Neural progenitor cell (in vitro differentiated cells): ENCODE data around the gene RNF214. TPM values are rescaled to one million over a fixed set of nuclear protein-coding genes. Genes with fewer than 3 reads are reported as not detected.

ENCODE experiments used
- DNase-seq: peaks from one replicate; pipeline ENCODE4 v3.0.0-alpha.2; 2016; ENCODE audit warnings: low spot score
- H2AFZ ChIP-seq: fragments of 200-600 bp; sonication (generic); replicated peaks from 2 replicates; pipeline ENCODE4 v1.6.1; 2016; ENCODE audit warnings: antibody characterized with exemption
- H3F3A ChIP-seq: fragments of 200-600 bp; sonication (generic); 2 replicates; pipeline ENCODE4 v1.6.1; 2016; ENCODE audit warnings: antibody characterized with exemption, low read depth
- H3K27ac ChIP-seq: fragments of 200-600 bp; sonication (generic); 2 replicates; pipeline ENCODE4 v1.5.1; 2016; ENCODE audit warnings: mild to moderate bottlenecking
- H3K27me3 ChIP-seq: fragments of 200-600 bp; sonication (generic); 2 replicates; pipeline ENCODE4 v1.6.1; 2016; ENCODE audit warnings: mild to moderate bottlenecking, moderate library complexity
- H3K36me3 ChIP-seq: fragments of 200-600 bp; sonication (generic); 2 replicates; pipeline ENCODE4 v1.5.1; 2016
- H3K4me1 ChIP-seq: fragments of 200-600 bp; sonication (generic); 2 replicates; pipeline ENCODE4 v1.6.1; 2016; ENCODE audit warnings: mixed run types
- H3K4me2 ChIP-seq: fragments of 200-600 bp; sonication (generic); 2 replicates; pipeline ENCODE4 v1.6.1; 2016
- H3K4me3 ChIP-seq: fragments of 200-600 bp; sonication (generic); 2 replicates; pipeline ENCODE4 v1.5.1; 2016
- H3K79me2 ChIP-seq: fragments of 200-600 bp; sonication (generic); 2 replicates; pipeline ENCODE4 v1.6.1; 2016; ENCODE audit warnings: low read depth
- H3K9ac ChIP-seq: fragments of 200-600 bp; sonication (generic); 2 replicates; pipeline ENCODE4 v1.6.1; 2016
- H3K9me3 ChIP-seq: fragments of 200-600 bp; sonication (generic); 2 replicates; pipeline ENCODE4 v1.5.1; 2016; ENCODE audit warnings: low read depth
- H4K20me1 ChIP-seq: fragments of 200-600 bp; sonication (generic); 2 replicates; pipeline ENCODE4 v1.6.1; 2016; ENCODE audit warnings: low read depth
- H3K27ac Mint-ChIP-seq: 3 replicates; pipeline ENCODE4 v1.8.0; 2021; ENCODE audit warnings: mixed read lengths
- H3K27me3 Mint-ChIP-seq: 2 replicates; pipeline ENCODE4 v1.8.0; 2022; ENCODE audit warnings: low read depth, mild to moderate bottlenecking, inconsistent platforms, moderate library complexity, mixed read lengths; ENCODE audit not compliant: insufficient read depth
- H3K36me3 Mint-ChIP-seq: 3 replicates; pipeline ENCODE4 v1.8.0; 2021; ENCODE audit warnings: mixed read lengths
- H3K4me1 Mint-ChIP-seq: 3 replicates; pipeline ENCODE4 v1.8.0; 2021; ENCODE audit warnings: mixed read lengths
- H3K4me3 Mint-ChIP-seq: 3 replicates; pipeline ENCODE4 v1.8.0; 2021; ENCODE audit warnings: mild to moderate bottlenecking, moderate library complexity, mixed read lengths
- H3K9me3 Mint-ChIP-seq: 3 replicates; pipeline ENCODE4 v1.8.0; 2020; ENCODE audit warnings: mixed read lengths
- EZH2 ChIP-seq: fragments of 200-600 bp; sonication (generic); IDR thresholded peaks from 2 replicates; pipeline ENCODE4 v1.6.1; 2017; ENCODE audit warnings: antibody characterized with exemption, mild to moderate bottlenecking, moderate library complexity
- EZH2phosphoT487 ChIP-seq: fragments of 200-600 bp; sonication (generic); IDR thresholded peaks from 2 replicates; pipeline ENCODE4 v1.6.1; 2017; ENCODE audit warnings: antibody characterized with exemption
- total RNA-seq: library from RNA; depleted of rRNA; stranded (reverse); fragments of >200 nt; gene quantifications from 2 replicates; pipeline ENCODE4 v1.2.3, GENCODE V29; 2015; ENCODE audit warnings: low replicate concordance
- TF ChIP-seq, protein P1 (sequence below): fragments of 200-600 bp; sonication (generic); IDR thresholded peaks from 2 replicates; pipeline ENCODE4 v1.5.1; 2017; ENCODE audit warnings: antibody characterized with exemption, mild to moderate bottlenecking

RNF214 gene
- total RNA-seq, 1 donor from 2014 or later, result 43.6 TPM

- no peaks in the 10 kb centered on the region for H3K27me3 ChIP-seq
These were observed 45.1 kb upstream of the RNF214 start for GRCh38 chr11:117187428-117187798.

GRCh38 chr11:117187799-117188481 is 44.5 kb upstream of the RNF214 start:
- Histone ChIP-seq H3K27me3 (no peaks in the 10 kb centered on the region), H3K9me3 (no peaks in the 10 kb centered on the region), H2AFZ (no peak overlapping the region), H4K20me1 (no peaks in the 10 kb centered on the region), H3K4me2 (no peak overlapping the region), H3K27ac (no peak overlapping the region), H3K36me3 (no peaks in the 10 kb centered on the region), H3K4me1 (no peaks in the 10 kb centered on the region), H3K79me2 (no peaks in the 10 kb centered on the region), H3K4me3 (no peak overlapping the region), H3K9ac (no peak overlapping the region), H3F3A (no peaks in the 10 kb centered on the region)
- H3K4me1 Mint-ChIP-seq, result no peaks in the 10 kb centered on the region
- TF ChIP-seq EZH2 (no peak), EZH2phosphoT487 (no peak)
- TF ChIP-seq, protein P1, sequence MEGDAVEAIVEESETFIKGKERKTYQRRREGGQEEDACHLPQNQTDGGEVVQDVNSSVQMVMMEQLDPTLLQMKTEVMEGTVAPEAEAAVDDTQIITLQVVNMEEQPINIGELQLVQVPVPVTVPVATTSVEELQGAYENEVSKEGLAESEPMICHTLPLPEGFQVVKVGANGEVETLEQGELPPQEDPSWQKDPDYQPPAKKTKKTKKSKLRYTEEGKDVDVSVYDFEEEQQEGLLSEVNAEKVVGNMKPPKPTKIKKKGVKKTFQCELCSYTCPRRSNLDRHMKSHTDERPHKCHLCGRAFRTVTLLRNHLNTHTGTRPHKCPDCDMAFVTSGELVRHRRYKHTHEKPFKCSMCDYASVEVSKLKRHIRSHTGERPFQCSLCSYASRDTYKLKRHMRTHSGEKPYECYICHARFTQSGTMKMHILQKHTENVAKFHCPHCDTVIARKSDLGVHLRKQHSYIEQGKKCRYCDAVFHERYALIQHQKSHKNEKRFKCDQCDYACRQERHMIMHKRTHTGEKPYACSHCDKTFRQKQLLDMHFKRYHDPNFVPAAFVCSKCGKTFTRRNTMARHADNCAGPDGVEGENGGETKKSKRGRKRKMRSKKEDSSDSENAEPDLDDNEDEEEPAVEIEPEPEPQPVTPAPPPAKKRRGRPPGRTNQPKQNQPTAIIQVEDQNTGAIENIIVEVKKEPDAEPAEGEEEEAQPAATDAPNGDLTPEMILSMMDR, result no peak
- H3K36me3 Mint-ChIP-seq, result peaks cover 5% of the 10 kb centered on the region
- peaks cover 2% of the 10 kb centered on the region for H3K27me3 Mint-ChIP-seq
- DNase-seq, result no peak
- no peak overlapping the region for H3K4me3 Mint-ChIP-seq
- no peaks in the 10 kb centered on the region for H3K9me3 Mint-ChIP-seq
- no peak overlapping the region for H3K27ac Mint-ChIP-seq

More at GRCh38 chr11:117187428-117187798, 45.1 kb upstream of the RNF214 start:
- H3K79me2 ChIP-seq, result no peaks in the 10 kb centered on the region
- no peak overlapping the region for H2AFZ ChIP-seq
- H3K4me1 ChIP-seq, result no peaks in the 10 kb centered on the region
- no peak overlapping the region for H3K4me2 ChIP-seq
- TF ChIP-seq EZH2phosphoT487 (no peak), EZH2 (no peak)
- TF ChIP-seq, protein P1, result no peak
- no peaks in the 10 kb centered on the region for H4K20me1 ChIP-seq
- no peak for DNase-seq
- Mint-ChIP-seq H3K9me3 (no peaks in the 10 kb centered on the region), H3K27me3 (peaks cover 2% of the 10 kb centered on the region), H3K4me3 (peak overlapping the region; percentile 15), H3K4me1 (no peaks in the 10 kb centered on the region), H3K27ac (no peak overlapping the region), H3K36me3 (peaks cover 7% of the 10 kb centered on the region)
- no peaks in the 10 kb centered on the region for H3K36me3 ChIP-seq
- no peak overlapping the region for H3K4me3 ChIP-seq
- H3K9me3 ChIP-seq, result no peaks in the 10 kb centered on the region
- H3K27ac ChIP-seq, result no peak overlapping the region
- no peaks in the 10 kb centered on the region for H3F3A ChIP-seq
- H3K9ac ChIP-seq, result no peak overlapping the region

DNA sequence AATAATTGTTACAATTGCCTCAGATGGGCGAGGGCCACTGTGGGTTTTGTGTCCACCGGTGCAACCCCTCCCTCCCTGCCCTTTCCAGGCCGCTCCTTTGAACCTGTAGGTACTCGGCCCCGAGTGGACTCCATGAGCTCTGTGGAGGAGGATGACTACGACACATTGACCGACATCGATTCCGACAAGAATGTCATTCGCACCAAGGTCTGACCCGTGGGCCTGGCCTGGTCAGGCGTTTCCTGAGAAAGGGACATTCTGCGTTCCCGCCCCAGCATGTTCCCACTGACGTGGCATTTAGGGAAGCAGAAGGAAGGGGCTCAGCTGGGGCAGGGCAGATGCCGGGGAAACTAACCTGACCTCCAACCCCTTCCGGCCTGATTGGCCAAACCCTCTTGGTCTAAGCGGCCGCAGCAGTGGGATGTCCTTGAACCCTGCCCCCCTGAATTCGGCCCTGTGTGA is 43.8 kb upstream of the RNF214 start:
- Histone ChIP-seq H2AFZ (no peak overlapping the region), H3K36me3 (no peaks in the 10 kb centered on the region), H3K9me3 (no peaks in the 10 kb centered on the region), H3K4me1 (no peaks in the 10 kb centered on the region), H3K9ac (no peak overlapping the region), H3K4me3 (no peak overlapping the region), H3K4me2 (no peak overlapping the region), H3F3A (no peaks in the 10 kb centered on the region), H3K27ac (no peak overlapping the region), H4K20me1 (no peaks in the 10 kb centered on the region), H3K79me2 (no peaks in the 10 kb centered on the region), H3K27me3 (no peaks in the 10 kb centered on the region)
- no peak for DNase-seq
- H3K36me3 Mint-ChIP-seq, result peaks cover 5% of the 10 kb centered on the region
- H3K27ac Mint-ChIP-seq, result no peak overlapping the region
- no peaks in the 10 kb centered on the region for H3K4me1 Mint-ChIP-seq
- no peak overlapping the region for H3K4me3 Mint-ChIP-seq
- H3K9me3 Mint-ChIP-seq, result no peaks in the 10 kb centered on the region
- peaks cover 2% of the 10 kb centered on the region for H3K27me3 Mint-ChIP-seq
- TF ChIP-seq EZH2phosphoT487 (no peak), EZH2 (no peak)
- TF ChIP-seq, protein P1, result no peak
